Fibroblast of skin of right biceps (primary cell): Measurements from ENCODE around the gene KRT13.

ENCODE experiments used
- DNase-seq: peaks from one replicate; pipeline ENCODE4 v3.0.0-alpha.2; 2013

Gene KRT13

DNA sequence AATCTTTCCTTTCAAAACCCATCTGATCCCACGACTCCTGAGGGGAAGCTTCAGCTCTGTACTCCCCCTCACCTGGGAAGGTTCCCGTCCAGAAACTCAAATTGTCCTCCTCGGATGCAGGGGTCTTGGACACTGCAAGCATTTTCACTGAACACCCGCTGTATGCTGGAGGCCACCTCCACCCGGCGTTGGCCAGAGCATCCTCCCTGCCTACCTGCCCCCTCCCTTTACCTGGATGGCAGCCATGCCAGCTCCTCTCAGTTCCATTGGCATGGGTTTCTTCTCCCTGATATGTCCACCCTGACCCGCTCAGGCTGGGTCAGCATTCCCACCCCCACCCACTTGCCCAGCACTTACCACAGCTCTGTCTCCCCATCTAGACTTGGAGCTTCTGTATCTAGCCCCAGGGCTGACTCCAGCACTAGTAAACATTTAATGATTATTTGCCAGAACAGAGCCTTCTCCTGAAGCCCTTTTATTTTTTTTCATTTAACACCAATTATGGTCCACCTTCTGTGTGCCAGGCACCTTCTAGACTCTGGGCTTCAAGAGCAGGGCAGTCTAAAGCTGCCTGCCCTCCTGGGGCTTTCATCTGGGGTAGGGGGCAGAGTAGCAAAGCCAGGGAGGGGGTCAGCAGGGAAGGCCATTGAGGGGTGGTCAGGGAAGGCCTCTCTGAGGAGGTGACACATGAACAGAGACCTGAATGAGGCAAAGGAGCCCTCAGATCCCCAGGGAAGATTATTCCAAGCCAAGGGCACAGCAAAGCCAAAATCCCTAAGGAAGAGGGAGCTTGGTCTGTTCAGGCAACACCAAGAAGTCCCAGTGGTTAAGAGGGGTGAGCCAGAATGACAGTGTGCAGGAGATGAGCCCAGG is 31.6 kb upstream of the KRT13 start:
- DNase-seq, result no peak

GRCh38 chr17:41535764-41536481 is 30.5 kb upstream of the KRT13 start:
- peak; percentile 42 for DNase-seq

DNA sequence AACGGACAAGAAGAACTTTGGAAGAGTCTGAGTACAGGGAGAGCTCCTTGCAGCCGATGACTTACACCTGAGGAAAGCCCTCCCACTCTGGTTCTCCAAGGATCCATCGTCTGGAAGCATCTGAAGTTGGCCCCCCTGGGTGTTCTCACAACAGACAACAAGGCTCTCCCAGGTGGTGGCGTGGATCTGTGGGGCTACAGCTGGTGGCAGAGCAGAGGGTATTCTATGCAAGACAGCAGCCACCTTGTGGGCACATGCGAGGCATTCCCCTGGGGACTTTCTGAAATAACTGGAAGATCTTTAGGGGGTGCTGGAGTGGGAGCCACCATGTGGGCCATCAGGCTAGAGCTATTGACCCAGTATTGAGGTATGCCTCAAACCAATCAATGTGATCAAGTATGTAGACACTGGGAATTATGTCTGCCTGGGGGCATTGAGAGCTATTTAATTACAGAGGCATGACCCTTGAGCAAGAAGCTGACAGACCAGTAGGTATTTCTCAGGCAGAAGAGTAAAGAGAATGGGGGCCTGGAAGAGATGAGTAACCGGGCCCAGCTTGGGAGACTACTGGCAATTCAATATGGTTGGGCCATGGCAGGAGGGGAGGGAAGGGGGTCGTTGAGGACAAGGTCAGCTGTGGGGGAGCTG is 29.6 kb upstream of the KRT13 start:
- DNase-seq, result no peak

DNA sequence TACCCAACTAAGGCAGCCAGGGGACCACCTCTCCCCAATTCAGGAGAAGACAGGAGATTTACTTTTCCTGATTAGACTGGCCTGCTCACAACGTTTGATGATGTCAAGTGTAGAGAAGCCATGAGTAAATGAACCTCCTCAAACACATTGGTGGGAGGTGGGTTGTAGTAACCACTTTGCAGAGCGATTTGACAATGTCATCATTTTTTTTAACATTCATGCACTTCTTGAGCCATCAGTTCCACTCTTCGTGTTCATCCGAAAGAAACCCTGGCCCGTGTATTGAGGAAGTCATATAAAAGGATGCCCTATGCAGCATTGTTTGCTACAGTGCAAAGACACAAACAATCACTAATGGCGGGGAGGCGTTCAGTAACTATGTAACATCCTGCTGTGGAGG is 28.2 kb upstream of the KRT13 start:
- DNase-seq, result no peak

DNA sequence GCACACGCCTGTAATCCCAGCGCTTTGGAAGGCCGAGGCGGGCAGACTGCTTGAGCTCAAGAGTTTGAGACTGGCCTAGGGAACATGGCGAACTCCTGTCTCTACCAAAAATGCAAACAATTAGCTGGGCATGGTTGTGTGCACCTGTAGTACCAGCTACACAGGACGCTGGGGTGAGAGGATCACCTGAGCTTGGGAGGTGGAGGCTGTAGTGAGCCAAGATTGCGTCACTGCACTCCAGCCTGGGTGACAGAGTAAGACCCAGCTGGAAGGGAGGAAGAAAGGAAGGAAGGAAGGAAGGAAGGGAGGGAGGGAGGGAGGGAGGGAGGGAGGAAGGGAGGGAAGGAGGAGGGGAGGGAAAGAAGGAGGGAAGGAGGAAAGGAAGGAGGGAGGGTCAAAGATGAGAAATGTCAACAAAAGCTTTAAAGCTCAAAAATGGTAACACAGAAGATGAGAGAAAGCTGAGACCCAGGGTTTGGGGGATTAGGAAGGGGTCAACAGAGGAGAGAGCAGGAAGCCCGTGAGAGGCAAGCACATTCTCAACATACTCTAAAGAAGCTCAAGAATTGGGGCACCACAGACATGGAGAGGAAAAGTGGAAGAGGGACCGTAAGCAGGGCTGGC is 27.6 kb upstream of the KRT13 start:
- DNase-seq, result no peak

DNA sequence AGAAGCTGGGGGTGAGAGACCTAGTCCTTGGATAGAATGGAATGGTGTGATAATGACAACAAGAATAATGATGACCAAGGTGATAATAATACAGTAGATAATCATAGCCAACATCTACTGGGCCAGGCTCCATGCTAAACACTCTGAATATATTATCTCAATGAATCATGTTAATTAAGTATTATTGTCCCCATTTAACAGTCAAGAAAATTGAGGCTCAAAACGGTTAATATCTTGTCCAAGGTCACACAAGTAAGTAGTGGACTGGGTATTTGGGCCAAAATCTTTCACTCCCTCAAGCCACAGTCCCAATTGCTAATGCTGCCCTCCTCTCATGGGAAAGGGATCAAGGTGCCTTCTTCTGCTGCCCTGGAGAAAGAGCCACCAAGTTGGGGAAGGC is 26.6 kb upstream of the KRT13 start:
- no peak for DNase-seq

GRCh38 chr17:41530062-41531048 is 24.9 kb upstream of the KRT13 start:
- DNase-seq, result peak; percentile 77

GRCh38 chr17:41529491-41529915 is 24.1 kb upstream of the KRT13 start:
- no peak for DNase-seq

DNA sequence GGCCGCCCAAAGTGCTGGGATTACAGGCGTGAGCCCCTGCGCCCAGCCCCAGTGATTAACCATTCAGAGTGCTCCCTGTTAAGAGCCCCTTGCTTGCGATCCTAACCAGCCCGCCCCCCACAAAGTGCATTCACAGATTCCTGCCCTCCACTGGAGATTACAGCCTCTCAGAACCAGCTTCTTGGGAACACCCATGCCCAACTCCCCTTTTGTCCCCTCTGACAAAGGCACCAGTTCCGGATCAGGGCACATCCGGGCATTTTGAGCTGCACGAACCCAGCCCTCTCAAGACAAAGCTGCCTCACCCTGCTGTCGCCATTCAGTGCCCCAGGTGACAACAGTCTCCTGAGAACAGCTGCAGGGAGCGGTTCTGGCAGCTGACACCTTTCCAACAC is 23.5 kb upstream of the KRT13 start:
- no peak for DNase-seq

- DNase-seq, result no peak
Measured at GRCh38 chr17:41527063-41528023, 21.9 kb upstream of the KRT13 start.

GRCh38 chr17:41524261-41524660 is 18.8 kb upstream of the KRT13 start:
- DNase-seq, result no peak

GRCh38 chr17:41523787-41524186 is 18.4 kb upstream of the KRT13 start:
- no peak for DNase-seq

GRCh38 chr17:41523225-41523593 is 17.8 kb upstream of the KRT13 start:
- no peak for DNase-seq

DNA sequence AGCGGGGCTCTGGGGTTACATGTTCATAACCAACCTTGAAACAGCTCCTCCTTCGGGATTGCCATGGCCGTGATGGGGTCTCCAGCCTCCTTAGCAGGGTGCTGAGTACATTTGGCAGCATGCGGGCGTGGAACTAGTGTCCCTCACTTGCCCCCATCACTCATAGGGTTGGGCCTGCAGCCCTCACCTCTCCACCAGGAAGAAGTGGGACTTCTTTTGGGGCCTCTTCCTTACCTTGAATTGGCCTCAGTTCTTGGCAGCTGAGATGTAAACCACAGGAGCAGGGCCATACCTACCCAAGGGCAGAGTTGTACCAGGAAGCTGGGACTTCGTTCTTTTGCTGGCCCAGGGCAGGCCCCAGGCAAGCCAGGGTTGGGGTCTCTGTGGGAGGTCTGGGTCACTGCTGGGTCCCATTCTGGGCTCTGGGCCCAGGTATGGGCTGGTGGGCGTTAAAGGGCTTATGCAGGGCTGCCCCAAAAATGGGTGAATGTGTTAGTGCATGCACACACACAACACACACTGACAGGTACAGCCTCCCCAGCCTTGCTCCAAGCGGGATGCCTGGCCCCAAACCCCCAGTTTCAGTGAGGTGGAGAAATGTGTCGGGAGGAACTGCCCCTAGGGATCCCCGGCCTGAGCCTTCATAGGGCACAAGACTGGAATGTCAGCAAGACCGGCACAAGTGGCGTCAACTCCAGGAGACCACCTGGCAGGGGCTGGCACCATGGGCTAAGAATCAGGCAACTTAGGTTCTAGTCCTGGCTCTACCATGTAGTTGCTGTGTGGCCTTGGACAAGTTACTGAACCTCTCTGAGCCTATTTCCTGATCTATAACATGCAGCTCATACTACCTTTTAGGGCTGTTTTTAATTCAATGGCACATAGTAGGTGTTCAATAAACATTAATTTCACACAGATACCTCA is 17.2 kb upstream of the KRT13 start:
- no peak for DNase-seq

DNA sequence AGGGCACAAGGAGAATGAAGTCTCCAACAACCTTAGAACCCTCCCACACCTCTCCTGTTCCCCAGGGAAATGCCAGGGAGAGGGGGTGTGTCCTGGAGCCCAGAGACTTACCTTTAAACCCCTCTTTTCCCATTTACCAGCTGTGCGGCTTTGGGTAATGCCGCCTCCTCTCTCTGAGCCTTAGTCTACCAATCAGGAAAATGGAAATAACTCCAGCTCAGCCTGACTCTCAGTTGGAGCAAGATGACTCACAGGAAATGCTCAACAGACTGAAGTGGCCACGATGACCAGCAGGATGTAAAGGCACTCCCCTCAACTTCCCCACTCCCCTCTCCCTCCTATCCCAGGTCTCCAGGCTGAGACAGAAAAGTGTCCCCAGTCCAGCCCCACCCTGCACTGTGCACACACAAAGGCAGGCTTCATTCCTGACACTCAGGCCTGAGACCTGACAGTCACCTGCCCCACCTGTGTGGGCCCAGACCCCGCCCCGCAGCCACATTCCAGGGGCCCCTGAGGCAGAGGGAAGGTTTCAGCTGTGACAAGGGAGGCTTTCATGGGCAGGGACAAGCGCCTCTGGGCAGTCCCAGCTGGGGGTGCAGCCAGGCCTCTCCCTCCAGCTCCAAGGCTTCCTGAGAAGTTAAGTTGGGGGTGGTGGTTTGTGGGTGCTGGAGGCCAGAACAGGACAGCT is 16.3 kb upstream of the KRT13 start:
- DNase-seq, result peak; percentile 81

- DNase-seq, result no peak
Measured at GRCh38 chr17:41520821-41521521, 15.6 kb upstream of the KRT13 start.

GRCh38 chr17:41519501-41520224 is 14.3 kb upstream of the KRT13 start:
- DNase-seq, result no peak
